Measurements from ENCODE around the gene HNRNPH1.

Gene HNRNPH1

GRCh38 chr5:179599566-179599965 is 23.9 kb downstream of the HNRNPH1 start:
- no peak for DNase-seq
- no peak for TF ChIP-seq GATA1 (IDR thresholded peaks at IDR 0.05; ENCODE audit: low read depth, low read length)
- TF ChIP-seq POLR2A (IDR thresholded peaks at IDR 0.05; ENCODE audit: low read length): no peak

- no peak for TF ChIP-seq GATA1 (IDR thresholded peaks at IDR 0.05; ENCODE audit: low read depth, low read length)
- TF ChIP-seq POLR2A (IDR thresholded peaks at IDR 0.05; ENCODE audit: low read length): no peak
- DNase-seq: no peak
These were observed 24.4 kb downstream of the HNRNPH1 start for GRCh38 chr5:179599100-179599499.

- no peak for DNase-seq
- TF ChIP-seq POLR2A (IDR thresholded peaks at IDR 0.05; ENCODE audit: low read length) (no peak), GATA1 (IDR thresholded peaks at IDR 0.05; ENCODE audit: low read depth, low read length) (no peak)
These were observed 27.1 kb downstream of the HNRNPH1 start for GRCh38 chr5:179596421-179596820.

GRCh38 chr5:179595916-179596315 is 27.6 kb downstream of the HNRNPH1 start:
- no peak for DNase-seq
- TF ChIP-seq GATA1 (IDR thresholded peaks at IDR 0.05; ENCODE audit: low read depth, low read length) (no peak), POLR2A (IDR thresholded peaks at IDR 0.05; ENCODE audit: low read length) (no peak)

- TF ChIP-seq POLR2A (IDR thresholded peaks at IDR 0.05; ENCODE audit: low read length): no peak
- no peak for TF ChIP-seq GATA1 (IDR thresholded peaks at IDR 0.05; ENCODE audit: low read depth, low read length)
- no peak for DNase-seq
These were observed 35.3 kb downstream of the HNRNPH1 start for GRCh38 chr5:179588166-179588565.

- TF ChIP-seq GATA1 (IDR thresholded peaks at IDR 0.05; ENCODE audit: low read depth, low read length): no peak
- no peak for TF ChIP-seq POLR2A (IDR thresholded peaks at IDR 0.05; ENCODE audit: low read length)
These were observed 37.5 kb downstream of the HNRNPH1 start for GRCh38 chr5:179585941-179586401.

GRCh38 chr5:179577286-179577960 is 46.0 kb downstream of the HNRNPH1 start:
- DNase-seq: no peak
- no peak for TF ChIP-seq POLR2A (IDR thresholded peaks at IDR 0.05; ENCODE audit: low read length)
- TF ChIP-seq GATA1 (IDR thresholded peaks at IDR 0.05; ENCODE audit: low read depth, low read length): no peak

More at GRCh38 chr5:179585941-179586401, 37.5 kb downstream of the HNRNPH1 start:
- DNase-seq: no peak

- TF ChIP-seq POLR2A (IDR thresholded peaks at IDR 0.05; ENCODE audit: low read length): no peak
- TF ChIP-seq GATA1 (IDR thresholded peaks at IDR 0.05; ENCODE audit: low read depth, low read length): no peak
- DNase-seq: no peak
These were observed 51.1 kb downstream of the HNRNPH1 start for GRCh38 chr5:179572386-179572785.

GRCh38 chr5:179568721-179569120 is 54.8 kb downstream of the HNRNPH1 start:
- no peak for TF ChIP-seq POLR2A (IDR thresholded peaks at IDR 0.05; ENCODE audit: low read length)
- TF ChIP-seq GATA1 (IDR thresholded peaks at IDR 0.05; ENCODE audit: low read depth, low read length): no peak
- no peak for DNase-seq

GRCh38 chr5:179564526-179564925 is 58.9 kb downstream of the HNRNPH1 start:
- DNase-seq: no peak
- no peak for TF ChIP-seq POLR2A (IDR thresholded peaks at IDR 0.05; ENCODE audit: low read length)
- no peak for TF ChIP-seq GATA1 (IDR thresholded peaks at IDR 0.05; ENCODE audit: low read depth, low read length)

Data from erythroblast (primary cell).